Measurements from ENCODE around the gene MYADML2.

Gene MYADML2

DNA sequence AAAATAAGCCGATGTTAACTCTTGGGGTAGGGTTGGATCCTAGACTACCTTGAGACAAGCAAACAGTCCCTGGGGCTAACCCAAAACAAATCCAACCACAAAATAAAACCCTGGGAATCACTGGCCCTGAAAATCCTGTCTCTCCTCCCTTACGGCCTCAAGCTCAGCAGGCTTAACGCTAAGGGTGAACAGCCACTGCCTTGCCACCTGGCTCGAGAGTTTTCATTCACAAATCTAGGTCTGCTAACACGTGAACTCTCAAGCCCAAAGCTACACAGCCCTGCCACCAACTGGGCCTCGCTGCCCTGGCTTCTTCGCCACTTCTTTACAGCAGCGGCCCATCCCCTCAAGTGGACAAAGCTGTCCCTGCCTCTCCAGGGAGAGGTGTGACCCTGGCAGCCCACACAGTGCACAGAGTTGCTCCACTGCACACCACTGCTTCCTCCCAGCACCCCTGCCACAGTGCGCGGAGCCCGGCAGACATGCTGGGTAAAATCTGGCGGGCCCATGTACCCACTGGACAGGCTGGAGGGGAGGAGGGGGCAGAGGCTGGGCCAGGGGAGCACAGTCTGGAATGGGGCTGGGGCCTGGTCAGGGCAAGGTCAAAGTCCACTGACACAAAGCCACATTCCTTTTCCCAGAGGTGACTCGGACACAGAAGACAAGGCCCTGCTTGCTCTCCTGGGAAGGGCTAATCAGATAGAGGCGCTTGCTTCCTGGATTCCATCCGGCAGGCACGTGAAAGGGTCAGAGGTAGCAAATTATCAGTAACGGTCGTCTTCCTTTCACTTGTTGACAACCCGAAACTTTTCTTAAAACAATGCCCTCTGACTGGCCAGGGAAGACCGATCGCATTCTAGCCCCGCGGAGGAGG is 36.8 kb downstream of the MYADML2 start:
- DNase-seq: no peak

DNA sequence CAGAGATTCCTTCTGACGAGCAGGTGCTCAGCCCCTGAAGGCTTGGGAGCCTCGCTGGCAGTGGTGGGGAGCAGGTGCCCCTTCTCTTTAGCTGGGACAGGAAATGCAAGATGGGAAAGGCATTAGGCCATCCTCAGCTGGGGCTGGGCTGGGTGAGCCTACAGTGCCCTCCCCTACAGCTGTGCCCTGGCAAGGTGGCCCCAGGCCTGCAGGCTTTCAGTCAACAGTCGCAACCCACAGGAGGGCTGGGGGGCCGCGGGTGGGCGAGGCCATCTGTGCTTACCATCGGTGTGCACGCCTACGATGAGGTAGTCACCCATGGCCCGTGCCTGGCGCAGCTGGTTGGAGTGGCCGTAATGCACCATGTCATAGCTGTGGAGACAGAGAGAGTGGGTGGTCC is 37.8 kb downstream of the MYADML2 start:
- no peak for DNase-seq

DNA sequence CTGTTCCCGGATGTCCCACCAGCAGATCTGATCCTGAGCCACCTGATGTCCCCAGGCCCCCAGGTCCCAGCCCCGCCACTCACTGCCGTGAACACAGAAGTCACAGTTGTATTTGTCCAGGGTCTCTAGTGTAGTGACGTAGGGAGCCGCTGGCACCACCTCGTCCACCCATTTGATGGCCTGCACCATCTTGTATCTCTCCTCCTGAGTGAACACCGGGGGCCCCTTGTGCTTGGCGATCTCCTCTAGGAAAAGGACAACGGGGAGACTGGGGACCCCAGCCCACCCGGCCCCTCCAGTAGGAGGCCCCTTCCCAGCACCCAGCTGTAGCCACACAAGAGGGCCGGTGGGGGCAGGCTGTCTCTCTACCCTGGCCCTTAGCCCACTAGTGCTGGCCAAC is 38.2 kb downstream of the MYADML2 start:
- DNase-seq: no peak

DNA sequence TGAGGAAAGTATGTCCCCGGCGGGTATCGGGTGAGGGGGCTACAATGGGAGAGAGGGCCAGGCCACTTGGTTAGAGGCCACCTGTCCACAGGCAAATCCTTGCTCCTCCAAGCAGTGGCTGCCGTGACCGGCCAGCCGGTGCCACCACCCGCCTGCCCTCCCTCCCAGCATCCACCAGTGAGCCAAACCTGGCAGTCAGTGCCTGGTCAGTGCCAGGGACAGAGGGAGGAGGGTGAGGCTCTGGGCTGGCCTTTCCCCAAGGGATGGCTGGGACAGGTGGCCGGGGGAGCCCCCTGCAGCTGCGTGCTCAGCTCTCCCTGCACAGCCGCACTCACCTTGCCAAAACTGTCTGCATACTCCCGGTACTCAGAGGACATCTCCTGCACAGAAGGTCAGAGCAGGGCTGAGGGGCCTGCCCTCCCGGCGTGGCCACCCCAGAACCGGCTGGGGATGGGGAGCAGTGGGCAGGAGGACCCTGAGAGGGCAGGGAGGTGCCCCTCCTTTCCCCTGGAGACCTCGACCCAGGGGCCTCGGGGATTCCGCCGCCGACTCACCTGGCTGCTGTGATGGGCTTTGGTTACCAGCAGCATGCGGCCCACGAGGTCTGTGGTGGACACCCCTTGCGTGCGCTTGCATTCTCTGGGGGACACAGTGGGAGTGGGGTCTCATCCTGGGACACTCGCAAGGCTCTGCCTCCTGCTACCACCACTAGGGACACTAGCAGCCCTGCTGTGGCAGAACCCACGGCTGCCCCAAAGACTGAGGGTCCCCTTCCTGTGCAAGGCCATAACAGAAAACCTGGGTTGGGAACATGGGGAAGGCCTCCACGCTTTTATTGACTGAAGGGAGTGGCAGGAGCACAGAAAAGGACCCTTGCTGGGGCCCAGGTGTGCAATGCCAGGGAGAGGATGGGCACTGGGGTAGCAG is 39.6 kb downstream of the MYADML2 start:
- DNase-seq: no peak

DNA sequence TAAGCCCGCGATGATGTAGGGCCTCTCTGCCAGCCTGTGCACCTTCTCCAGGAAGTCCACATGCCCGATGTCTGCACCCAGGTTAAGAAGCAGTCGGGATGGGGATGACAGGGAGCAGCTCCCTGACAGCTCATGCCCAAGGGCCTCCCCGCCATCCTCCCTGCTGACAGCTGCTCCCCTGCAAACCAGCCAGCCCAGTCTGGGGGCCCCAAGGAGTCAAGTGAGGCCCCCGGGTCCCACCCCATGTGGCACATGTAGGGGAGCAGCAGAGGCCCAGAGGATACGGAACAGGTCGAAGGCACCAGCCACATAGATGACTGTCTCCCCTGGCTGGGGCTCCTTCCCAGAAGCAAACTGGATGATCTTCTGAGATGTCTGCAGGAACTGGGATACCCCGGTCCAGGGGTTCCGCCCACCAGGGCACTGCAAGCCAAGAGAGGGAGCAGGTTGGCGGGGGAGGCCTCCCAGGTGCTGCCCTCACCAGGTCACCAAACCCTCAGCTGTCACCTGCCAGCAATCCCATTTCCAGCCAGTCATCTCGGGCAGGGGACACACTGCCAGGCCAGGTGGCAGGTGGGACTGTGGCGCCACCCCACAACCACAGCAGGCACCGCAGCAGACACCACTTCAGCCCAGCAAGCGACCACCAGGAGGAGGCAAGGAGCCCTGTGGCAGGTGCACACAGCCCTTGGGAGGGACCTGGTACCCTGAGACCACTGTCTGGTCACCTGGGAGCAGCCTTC is 40.4 kb downstream of the MYADML2 start:
- DNase-seq: no peak

DNA sequence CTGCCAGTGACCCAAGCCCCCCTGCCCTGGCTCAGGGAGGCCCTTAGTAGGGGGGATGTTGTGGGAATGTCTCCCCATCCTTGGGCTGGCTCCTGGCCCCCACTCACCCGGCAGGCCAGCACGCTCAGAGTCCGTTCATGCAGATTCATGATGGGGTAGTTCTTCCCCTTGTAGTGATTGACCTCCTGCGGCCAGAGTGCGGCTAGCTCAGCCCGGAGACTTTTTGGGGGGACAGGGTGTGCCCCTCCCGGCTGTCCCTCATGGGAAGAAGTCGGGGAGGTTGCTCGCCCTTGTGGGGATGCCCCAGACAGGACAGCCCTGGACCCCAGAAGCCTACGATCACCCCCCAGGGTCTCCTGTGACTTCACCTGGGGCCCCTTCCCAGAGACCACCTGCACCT is 41.0 kb downstream of the MYADML2 start:
- DNase-seq: no peak

DNA sequence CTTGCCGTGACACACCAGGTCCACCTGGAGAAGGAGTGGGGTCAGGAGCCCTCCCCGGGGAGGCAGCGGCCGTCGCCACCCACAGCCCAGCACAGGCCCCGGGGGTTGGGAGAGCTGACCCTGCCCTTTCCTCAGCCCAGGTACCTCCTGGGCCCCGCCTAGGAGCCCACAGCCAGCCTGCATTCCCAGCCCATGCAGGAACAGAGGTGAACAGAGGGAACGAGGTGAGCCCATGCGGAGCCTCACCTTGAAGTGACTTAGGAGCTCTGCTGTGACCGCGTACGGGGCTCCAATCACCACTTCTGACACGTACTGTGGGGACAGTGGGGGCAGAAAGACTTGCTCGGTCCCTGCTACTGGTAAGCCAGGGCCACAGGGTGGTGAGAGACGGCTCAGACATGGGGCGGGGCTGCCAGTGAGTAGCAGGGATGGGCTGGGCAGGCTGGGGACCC is 41.6 kb downstream of the MYADML2 start:
- no peak for DNase-seq

DNA sequence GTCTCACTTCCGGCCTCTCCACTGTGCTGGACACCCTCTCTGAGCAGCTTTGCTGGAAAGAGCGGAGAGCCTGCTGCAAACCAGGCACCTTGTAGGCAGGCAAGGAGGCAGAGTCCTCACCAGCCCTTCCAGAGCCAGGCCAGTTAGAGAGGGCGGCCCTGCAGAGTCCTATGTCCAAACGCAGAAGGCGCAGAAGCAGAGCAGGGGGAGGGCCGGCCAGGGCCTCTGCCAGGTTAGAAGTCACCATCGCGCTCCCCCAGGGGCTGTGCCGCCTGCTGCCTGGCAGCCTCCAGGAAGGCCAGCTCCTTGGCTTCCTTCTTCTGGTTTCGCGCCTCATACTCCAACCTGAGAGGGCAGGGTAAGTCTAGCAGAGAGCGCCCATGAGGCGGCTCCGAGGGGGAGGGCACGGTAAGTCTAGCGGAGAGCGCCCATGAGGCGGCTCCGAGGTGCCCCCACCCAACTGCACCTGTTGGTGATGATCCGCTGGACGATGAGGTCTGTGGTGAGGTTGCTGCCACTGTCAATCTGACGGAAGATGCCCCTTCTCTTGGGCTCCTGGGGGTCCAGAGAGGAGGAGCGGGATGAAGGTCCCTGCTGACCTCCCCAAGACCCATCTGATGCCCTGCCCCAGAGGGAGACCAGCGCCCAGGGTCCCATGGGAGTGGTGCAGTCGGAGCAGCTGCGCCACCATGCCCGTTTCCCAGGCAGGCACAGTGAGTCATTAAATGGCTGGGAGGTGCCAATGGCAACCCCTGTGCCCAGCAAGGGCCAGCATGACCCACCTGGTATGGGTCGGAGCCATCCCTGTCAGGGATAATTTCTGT is 42.2 kb downstream of the MYADML2 start:
- no peak for DNase-seq

DNA sequence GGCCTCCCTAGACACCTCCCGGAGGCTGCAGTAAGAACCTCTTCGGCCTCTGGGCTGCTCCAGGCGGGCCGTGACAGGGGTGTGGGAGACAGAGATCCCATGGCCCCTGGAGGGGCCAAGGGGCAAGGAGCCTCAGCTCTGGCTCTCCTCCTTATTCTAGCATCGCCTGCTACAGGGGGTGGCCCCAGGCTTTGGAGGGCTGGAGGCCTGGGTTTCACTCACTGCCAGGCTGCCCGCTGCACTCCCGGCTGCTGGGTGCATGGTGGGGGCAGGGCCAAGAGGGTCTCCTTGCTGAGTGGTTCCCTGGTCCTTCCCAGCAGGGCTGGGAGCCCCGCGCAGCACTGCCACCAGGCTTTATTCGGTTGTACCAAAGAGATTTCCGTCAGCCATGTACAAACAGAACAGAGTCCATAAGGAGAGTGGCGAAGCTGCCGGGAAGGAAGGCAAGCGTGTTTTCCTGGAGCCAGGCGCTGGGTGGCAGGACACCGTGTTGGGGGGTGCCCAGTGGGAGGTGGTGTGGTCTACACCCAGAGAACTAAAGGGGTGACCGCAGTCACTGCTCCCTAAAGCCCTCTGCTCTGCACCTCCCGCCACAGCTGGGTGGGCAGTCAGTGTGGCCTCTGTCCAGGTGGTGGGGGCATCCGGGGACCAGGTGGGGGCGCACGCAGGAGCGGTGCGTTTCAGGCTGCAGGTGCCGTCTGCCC is 43.0 kb downstream of the MYADML2 start:
- no peak for DNase-seq

DNA sequence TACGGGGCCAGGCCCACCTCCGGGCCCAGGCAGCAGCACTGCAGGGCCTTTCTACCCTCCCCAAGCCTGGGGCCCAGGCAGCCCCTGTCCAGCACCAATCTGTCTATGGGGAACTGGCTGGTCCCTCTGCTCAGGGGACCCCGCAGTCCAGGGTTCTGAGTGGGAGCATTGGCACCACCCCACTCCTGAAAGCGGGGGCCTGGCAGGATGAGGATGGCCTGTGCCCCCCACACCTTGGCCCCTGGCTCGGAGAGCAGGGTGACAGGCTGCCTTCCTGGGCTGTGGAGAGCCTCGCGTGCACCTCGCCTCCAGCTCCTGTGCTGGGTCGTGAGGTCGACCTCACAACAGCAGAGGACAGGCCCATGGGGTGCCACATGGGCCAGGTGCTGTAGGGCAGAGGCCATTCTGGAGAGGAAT is 43.6 kb downstream of the MYADML2 start:
- no peak for DNase-seq

DNA sequence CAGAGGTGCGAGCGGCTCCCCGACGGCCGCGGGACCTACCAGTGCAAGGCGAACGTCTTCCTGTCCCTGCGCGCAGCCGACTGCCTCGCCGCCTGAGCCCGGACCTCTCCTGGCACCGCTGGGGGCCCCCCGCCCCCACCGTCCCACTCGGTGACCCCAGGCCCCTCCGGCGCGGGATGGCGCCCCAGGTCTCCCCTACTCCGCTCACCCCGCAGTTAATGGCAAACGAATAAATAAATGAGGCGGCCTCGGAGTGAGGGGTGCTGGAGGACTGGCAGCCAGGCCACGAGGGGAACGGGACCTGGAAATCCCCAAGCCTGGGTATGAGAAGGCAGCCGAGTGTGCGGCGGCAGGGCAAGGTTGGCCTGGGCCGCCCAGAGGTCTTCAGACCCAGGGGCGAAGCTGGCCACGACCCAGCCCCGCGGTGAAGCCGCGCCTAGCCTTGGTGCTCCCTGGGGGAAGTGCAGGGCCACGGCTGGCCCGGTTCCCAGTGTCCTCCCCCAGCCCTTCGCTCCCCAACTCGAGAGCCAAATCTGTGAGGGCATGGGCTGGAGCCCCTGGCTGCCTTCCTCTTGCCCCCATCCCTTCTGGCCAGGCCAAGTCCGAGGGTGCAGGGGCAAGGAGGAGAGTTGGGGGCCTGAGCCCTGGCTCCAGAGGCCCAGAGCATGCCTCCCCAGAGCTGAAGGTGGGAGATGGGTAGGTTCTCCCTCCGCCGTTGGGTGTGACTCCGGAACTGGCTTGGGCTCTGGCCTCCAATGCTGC is 44.2 kb downstream of the MYADML2 start:
- no peak for DNase-seq

DNA sequence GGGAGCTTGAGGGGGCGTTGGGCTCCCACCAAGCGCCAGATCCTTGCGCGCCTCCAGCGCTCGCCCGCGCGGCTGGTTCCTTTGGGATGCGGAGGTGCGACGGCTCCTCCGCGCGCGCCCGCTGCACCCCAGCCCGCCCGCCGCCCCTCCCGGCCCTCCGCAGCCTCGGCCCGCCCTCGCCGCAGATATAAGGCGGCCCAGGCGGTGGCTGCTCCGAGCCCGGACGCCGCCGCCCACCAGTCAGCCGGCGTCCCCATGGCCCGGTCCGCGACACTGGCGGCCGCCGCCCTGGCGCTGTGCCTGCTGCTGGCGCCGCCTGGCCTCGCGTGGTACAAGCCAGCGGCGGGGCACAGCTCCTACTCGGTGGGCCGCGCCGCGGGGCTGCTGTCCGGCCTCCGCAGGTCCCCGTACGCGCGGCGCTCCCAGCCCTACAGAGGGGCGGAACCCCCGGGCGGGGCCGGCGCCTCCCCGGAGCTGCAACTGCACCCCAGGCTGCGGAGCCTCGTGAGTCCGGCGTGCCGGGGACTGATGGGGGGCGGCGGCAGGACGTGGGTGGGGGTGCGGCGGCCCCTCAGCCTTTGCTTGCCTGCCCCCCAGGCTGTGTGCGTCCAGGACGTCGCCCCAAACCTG is 44.9 kb downstream of the MYADML2 start, which contains the start of gene NPB:
Gene NPB, plus strand, starts transcription at position 216 of the 630 bp plus-strand sequence. Its CDS starts 40 bp downstream, at position 256.
- DNase-seq: no peak

DNA sequence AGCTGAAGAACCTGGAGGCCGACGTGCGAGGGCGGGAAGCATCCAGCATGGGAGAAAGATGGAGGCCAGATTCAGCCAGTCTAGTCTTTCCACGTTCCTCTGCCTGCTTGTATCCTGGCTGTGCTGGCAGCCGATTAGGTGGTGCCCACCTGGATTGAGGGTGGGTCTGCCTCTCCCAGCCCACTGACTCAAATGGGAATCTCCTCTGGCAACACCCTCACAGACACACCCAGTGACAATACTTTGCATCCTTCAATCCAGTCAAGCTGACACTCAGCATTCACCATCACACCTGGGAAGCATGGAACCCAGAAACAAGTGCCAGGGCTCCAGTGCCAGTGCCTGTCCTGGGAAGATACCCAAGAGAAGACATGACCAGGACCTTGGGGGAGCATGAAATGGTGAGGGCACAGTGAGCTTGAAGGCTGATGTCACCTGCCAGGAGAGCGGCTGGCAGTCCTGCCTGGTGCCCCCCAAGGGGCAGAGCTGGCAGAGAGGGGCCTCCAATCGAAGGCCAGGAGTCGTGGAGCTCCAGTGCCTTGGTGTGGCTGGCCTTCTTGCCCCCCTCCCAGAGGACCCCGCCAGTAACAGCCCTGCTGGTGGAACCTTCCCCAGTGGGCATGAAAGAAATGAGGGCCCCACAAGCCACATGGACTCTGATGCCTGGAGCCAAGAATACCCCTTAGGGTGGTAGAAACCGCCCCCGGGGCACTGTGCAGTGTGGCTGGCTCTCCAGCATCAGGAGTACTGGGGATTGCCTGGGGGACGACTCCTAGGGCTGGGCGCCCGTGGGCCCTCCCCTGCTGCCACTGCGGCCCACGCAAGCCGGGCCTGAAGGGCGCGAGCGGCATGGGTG is 45.6 kb downstream of the MYADML2 start:
- no peak for DNase-seq

DNA sequence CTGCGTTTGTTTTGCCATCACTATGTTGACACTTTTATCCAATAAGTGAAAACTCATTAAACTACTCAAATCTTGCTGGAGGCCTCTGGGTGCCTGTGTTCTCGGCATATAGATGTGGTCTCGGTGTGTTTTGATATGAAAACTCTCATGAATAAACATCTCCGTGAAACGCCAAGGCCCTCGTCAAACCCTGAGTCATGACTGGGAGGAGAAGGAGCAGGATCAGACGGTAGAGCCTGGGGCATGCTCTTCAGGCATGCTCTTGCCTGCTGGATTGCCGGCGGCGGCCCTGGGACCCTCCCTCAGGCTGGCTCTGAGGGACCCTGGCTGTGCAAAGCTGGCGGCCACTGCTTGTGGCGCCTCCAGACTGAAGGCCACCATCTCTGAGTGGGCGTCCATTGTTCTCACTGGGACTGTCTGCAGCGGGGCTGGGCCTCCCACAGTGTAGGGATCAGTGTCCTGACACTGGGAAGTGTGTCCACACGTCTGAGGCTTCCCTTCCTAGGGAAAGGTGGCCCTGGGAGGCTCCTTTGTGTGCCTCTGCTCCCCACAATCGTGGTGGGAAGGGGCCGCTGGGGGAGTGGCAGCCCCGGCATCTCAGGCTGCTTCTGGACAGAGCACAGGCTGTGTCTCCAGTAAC is 46.7 kb downstream of the MYADML2 start:
- DNase-seq: no peak

DNA sequence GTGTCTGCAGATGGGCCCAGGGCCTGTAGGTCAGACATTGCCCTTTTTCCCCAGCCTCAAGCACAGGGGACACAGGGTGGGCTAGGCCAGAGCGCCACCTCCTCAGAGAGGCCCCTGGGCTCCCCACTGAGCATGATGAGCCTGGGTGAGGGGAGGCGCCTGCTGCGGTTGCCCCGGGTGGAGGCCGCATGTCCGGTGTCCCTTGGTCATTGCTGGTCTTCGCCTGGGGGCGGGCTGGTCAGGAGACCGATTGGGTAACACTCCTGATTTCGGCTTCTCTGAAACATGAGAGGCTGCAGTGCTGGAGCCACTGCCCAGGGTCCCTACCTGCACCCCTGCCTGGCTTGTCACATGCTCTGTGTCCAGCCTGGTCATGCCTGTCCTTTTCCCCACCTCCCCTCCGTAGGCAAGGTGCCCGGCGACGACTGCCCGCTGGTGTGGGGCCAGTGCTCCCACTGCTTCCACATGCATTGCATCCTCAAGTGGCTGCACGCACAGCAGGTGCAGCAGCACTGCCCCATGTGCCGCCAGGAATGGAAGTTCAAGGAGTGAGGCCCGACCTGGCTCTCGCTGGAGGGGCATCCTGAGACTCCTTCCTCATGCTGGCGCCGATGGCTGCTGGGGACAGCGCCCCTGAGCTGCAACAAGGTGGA is 47.4 kb downstream of the MYADML2 start:
- DNase-seq: no peak

DNA sequence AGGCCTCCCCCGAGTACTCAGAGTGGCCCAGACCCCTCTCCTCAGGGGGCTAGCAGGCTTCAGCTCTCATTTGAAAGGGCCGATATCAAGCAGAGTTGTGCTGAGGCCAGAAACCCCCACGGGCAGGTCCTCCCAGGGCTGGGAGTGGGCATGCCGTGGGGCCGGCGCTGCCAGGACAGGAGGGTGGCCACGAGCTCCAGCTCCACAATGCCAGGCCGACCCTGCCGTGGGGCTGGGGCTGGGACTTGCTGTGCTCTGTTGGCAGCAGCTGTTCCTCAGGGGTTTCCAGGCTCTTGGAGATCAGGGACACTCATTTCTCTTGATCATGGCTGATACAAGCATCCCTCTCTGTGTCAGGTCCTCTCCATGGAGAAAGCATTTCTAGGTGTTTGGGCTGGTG is 48.1 kb downstream of the MYADML2 start:
- DNase-seq: no peak

DNA sequence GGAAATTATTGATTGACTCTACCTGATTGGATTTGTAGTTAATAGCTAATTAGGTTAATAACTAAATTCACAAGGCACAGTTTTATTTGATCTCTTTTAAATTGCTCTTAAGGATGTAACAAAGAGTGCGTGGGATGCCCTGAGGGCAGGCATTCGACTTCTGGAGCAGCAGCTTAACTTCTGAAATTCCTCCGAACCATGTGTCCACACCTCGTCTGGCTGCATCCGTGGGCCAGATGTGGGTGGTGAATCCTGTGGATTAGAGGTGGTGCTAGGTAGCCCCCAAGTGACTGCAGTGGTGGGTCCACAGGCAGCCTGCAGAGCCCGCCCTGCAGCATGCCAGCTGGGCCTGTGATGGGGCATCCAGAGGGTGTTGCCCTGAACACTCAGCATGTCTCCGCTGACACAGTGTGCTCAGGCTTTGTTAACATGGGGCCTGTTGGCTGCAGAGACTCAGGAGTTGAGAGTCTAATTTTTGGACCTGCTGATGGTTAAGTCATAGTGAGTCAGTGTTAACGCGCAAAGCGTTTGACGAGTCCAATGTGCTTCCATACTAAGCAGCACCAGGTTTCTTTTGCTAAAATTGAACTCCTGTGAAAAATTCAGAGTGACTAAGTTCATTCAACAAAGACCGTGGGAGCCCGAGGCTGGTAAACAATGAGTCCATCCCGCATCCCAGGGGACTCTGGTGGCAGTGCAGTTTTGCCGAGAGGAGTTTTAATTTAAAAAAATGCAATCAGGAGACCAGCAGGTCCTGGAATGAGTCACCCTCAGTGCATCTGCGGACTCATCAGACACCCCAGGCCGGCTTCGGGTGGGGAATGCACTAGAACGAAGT is 48.8 kb downstream of the MYADML2 start:
- no peak for DNase-seq
